HepG2 (cell line): Measurements from ENCODE around the gene COASY. TPM values are rescaled to one million over a fixed set of nuclear protein-coding genes. Genes with fewer than 3 reads are reported as not detected.

Experiments
- ARID2 ChIP-seq: sonication (generic); formaldehyde crosslinking; IDR thresholded peaks from 2 replicates; pipeline ENCODE4 v1.8.1; 2022; ENCODE audit warnings: mild to moderate bottlenecking, missing genetic modification reagents, borderline replicate concordance
- ASH2L ChIP-seq: fragments of 300-600, 200-600 bp; sonication (generic); IDR thresholded peaks from 2 replicates; pipeline ENCODE4 v1.7.0; 2017; ENCODE audit warnings: low read depth, mild to moderate bottlenecking, moderate library complexity, mixed read lengths, low read length; ENCODE audit not compliant: insufficient read length
- BRCA1 ChIP-seq: sonication (generic); formaldehyde crosslinking; IDR thresholded peaks from 2 replicates; pipeline ENCODE4 v1.4.0; 2020; ENCODE audit warnings: missing genetic modification reagents
- CCDC6 ChIP-seq: sonication (generic); formaldehyde crosslinking; IDR thresholded peaks from 2 replicates; pipeline ENCODE4 v1.8.1; 2022; ENCODE audit warnings: mild to moderate bottlenecking, missing genetic modification reagents, moderate library complexity
- FOSL1 ChIP-seq: sonication (generic); formaldehyde crosslinking; IDR thresholded peaks from 2 replicates; pipeline ENCODE4 v1.9.0; 2021; ENCODE audit warnings: missing genetic modification reagents, borderline replicate concordance
- FOXP1 ChIP-seq, 2 experiments: fragments of 450-650 bp in 1 of 2; IDR thresholded peaks; 2 replicates each; pipeline ENCODE4 v1.6.1; 2017 to 2018; ENCODE audit warnings: antibody characterized with exemption in 1 of 2
- HCFC1 ChIP-seq: fragments of 150-350 bp; IDR thresholded peaks from 2 replicates; pipeline ENCODE4 v1.6.1; 2014; ENCODE audit warnings: low read depth, low read length
- HMG20A ChIP-seq: IDR thresholded peaks from 2 replicates; pipeline ENCODE4 v1.6.1; 2016; ENCODE audit warnings: borderline replicate concordance
- HOXA9 ChIP-seq: sonication (generic); formaldehyde crosslinking; IDR thresholded peaks from 2 replicates; pipeline ENCODE4 v1.8.1; 2022; ENCODE audit warnings: missing genetic modification reagents, mild to moderate bottlenecking, moderate library complexity, borderline replicate concordance
- KLF6 ChIP-seq: IDR thresholded peaks from 2 replicates; pipeline ENCODE4 v1.8.0; 2016; ENCODE audit warnings: missing biosample characterization, missing genetic modification reagents
- LCORL ChIP-seq, 2 experiments: fragments of 450-650 bp in 1 of 2; sonication (generic) in 1 of 2; formaldehyde crosslinking in 1 of 2; IDR thresholded peaks; 2 replicates each; pipeline versions ENCODE4 v1.5.0 to v1.6.1; 2017 to 2020; ENCODE audit warnings: antibody characterized with exemption in 1 of 2, missing genetic modification reagents in 1 of 2
- MAFK ChIP-seq, 2 experiments: IDR thresholded peaks in 1 of 2; conservative IDR thresholded peaks in 1 of 2; 2 replicates each; pipeline ENCODE4 v1.6.1; 2011; ENCODE audit warnings: improper control_type of control experiment in 2 of 2, low read length in 2 of 2
- MTF1 ChIP-seq: sonication (generic); formaldehyde crosslinking; IDR thresholded peaks from 2 replicates; pipeline ENCODE4 v1.5.0; 2020; ENCODE audit warnings: missing genetic modification reagents
- POLR2AphosphoS2 ChIP-seq: IDR thresholded peaks from 2 replicates; pipeline ENCODE4 v1.6.1; 2011; ENCODE audit warnings: low read depth, low read length, improper control_type of control experiment
- RAD21 ChIP-seq: fragments of 450-650 bp; formaldehyde crosslinking; IDR thresholded peaks from 2 replicates; pipeline ENCODE4 v1.5.0; 2020; ENCODE audit warnings: mild to moderate bottlenecking
- REL ChIP-seq: sonication (generic); formaldehyde crosslinking; conservative IDR thresholded peaks from 2 replicates; pipeline ENCODE4 v1.8.0; 2022; ENCODE audit warnings: mild to moderate bottlenecking, missing genetic modification reagents, moderate library complexity
- RXRB ChIP-seq: IDR thresholded peaks from 2 replicates; pipeline ENCODE4 v1.6.1; 2016; ENCODE audit warnings: borderline replicate concordance, missing genetic modification reagents, missing compliant biosample characterization
- SNAI1 ChIP-seq: sonication (generic); formaldehyde crosslinking; IDR thresholded peaks from 2 replicates; pipeline ENCODE4 v1.5.0; 2020; ENCODE audit warnings: mild to moderate bottlenecking, missing genetic modification reagents, borderline replicate concordance
- SSRP1 ChIP-seq: IDR thresholded peaks from 2 replicates; pipeline ENCODE4 v1.6.1; 2016; ENCODE audit warnings: control low read depth
- STAT5B ChIP-seq: sonication (generic); formaldehyde crosslinking; IDR thresholded peaks from 2 replicates; pipeline ENCODE4 v1.4.0; 2020; ENCODE audit warnings: missing genetic modification reagents
- THYN1 ChIP-seq: sonication (generic); formaldehyde crosslinking; IDR thresholded peaks from 2 replicates; pipeline ENCODE4 v1.8.1; 2023; ENCODE audit warnings: low read depth, mild to moderate bottlenecking, moderate library complexity, missing genetic modification reagents, borderline replicate concordance
- U2AF2 ChIP-seq: fragments of 200-400 bp; formaldehyde crosslinking; IDR thresholded peaks from 2 replicates; pipeline ENCODE4 v1.6.1; 2017; ENCODE audit warnings: low read depth, mild to moderate bottlenecking, low read length
- ZBTB7A ChIP-seq: sonication (generic); formaldehyde crosslinking; IDR thresholded peaks from 2 replicates; pipeline ENCODE4 v1.8.0; 2022; ENCODE audit warnings: mild to moderate bottlenecking, missing genetic modification reagents
- ZNF432 ChIP-seq: sonication (generic); formaldehyde crosslinking; IDR thresholded peaks from 2 replicates; pipeline ENCODE4 v1.5.0; 2020; ENCODE audit warnings: missing genetic modification reagents, mild to moderate bottlenecking, borderline replicate concordance
- ZNF589 ChIP-seq: sonication (generic); formaldehyde crosslinking; conservative IDR thresholded peaks from 2 replicates; pipeline ENCODE4 v1.8.0; 2022; ENCODE audit warnings: mild to moderate bottlenecking, moderate library complexity, missing genetic modification reagents
- ZSCAN20 ChIP-seq: sonication (generic); formaldehyde crosslinking; IDR thresholded peaks from 2 replicates; pipeline ENCODE4 v1.4.0; 2020; ENCODE audit warnings: missing genetic modification reagents, mild to moderate bottlenecking, borderline replicate concordance
- ZSCAN30 ChIP-seq: sonication (generic); formaldehyde crosslinking; IDR thresholded peaks from 2 replicates; pipeline ENCODE4 v1.5.0; 2020; ENCODE audit warnings: mild to moderate bottlenecking, missing genetic modification reagents
- polyA plus RNA-seq, 8 experiments: library from polyadenylated mRNA; depleted of rRNA in 3 of 8; stranded (reverse) in 7 of 8; unstranded in 1 of 8; fragments of >200 nt; fragmentation: Illumina TruSeq in 4 of 8; extraction: Trizol in 4 of 8; gene quantifications; 2 replicates each; pipeline versions ENCODE4 v1.2.1 to v1.2.3, GENCODE V29; 2011 to 2016; ENCODE audit warnings: low read depth in 4 of 8, missing spikeins in 1 of 8, mixed read lengths in 1 of 8; ENCODE audit not compliant: insufficient read depth in 1 of 8
- total RNA-seq, 5 experiments: library from RNA; depleted of rRNA; stranded (reverse); fragments of >200 nt; fragmentation: Illumina TruSeq; extraction: Trizol; gene quantifications; 2 replicates each; pipeline ENCODE4 v1.2.3, GENCODE V29; 2016; ENCODE audit warnings: low read depth in 1 of 5
- TF ChIP-seq, protein P1 (sequence below): IDR thresholded peaks from 2 replicates; pipeline ENCODE4 v1.6.1; 2016; ENCODE audit warnings: low read depth
- TF ChIP-seq, protein P2 (sequence below): sonication (generic); formaldehyde crosslinking; IDR thresholded peaks from 2 replicates; pipeline ENCODE4 v1.4.0; 2020; ENCODE audit warnings: missing genetic modification reagents

COASY gene
- total and polyA plus RNA-seq, 2 of the 13 experiments (the other 11 are each of a cell fraction or from before 2014, with no cell fraction given): 90.7 to 125 TPM

DNA sequence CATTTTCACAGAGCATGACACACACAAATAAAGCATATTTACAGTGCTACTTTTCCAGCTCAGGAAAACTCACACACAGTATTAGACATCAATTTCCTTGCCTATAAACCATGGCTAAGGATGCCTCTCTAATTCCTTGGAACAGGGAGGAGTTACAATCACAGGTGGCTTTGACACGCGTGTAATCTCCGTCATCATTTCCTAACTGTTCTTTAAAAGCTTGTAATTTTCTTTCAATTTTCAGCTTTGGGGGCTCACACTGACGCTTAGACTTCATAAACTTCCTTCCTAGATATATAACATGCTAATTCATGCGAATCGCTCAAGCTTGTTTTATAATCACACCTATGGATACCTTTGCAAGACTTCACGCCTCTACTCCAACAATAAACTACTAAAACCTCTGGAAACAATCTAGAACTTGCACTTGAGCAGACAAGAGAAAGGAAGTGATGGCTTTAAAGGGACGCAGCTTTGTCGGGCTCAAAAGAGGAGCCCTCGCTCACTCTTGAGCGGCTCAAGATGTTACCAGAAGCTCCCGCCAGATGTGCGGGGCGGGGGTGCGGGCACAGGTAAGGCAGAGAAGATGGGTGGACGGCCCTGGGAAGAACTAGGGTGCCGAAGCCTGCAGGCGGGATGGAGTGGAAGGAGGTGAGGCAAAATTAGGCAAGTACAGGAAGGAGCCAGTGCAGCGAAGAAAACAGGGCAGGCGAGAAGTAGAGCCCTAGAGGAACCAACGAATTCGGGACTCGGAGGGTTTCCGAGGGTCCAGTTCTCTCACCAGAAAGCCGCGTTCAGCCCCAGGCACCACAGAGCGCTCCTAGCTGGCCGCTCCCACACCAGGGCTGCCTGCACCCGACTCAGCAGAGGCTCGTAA, 46.6 kb downstream of the COASY start (continued):
- TF ChIP-seq, protein P1, sequence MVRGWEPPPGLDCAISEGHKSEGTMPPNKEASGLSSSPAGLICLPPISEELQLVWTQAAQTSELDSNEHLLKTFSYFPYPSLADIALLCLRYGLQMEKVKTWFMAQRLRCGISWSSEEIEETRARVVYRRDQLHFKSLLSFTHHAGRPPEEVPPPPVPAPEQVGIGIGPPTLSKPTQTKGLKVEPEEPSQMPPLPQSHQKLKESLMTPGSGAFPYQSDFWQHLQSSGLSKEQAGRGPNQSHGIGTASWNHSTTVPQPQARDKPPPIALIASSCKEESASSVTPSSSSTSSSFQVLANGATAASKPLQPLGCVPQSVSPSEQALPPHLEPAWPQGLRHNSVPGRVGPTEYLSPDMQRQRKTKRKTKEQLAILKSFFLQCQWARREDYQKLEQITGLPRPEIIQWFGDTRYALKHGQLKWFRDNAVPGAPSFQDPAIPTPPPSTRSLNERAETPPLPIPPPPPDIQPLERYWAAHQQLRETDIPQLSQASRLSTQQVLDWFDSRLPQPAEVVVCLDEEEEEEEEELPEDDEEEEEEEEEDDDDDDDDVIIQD (CRISPR knock-in tag): no peak
- TF ChIP-seq HMG20A (no peak), ZNF589 (CRISPR knock-in tag) (no peak), MTF1 (CRISPR knock-in tag) (no peak; the same call in 1 of the 2 replicates), ASH2L (no peak), ZSCAN30 (CRISPR knock-in tag) (0 out of 2 replicates have a peak, but pooled peaks have one; percentile 58), CCDC6 (CRISPR knock-in tag) (no peak), MAFK (conservative IDR thresholded peaks at IDR 0.05 in 1 of 2, IDR thresholded peaks at IDR 0.05 in 1 of 2; ENCODE audit: low read length in 2 of 2) (no peak), SNAI1 (CRISPR knock-in tag) (no peak), HOXA9 (CRISPR knock-in tag) (no peak), THYN1 (CRISPR knock-in tag) (no peak), ZNF432 (CRISPR knock-in tag) (no peak), ZSCAN20 (CRISPR knock-in tag) (no peak; the same call in 1 of the 2 replicates), U2AF2 (no peak), HCFC1 (no peak), SSRP1 (CRISPR knock-in tag) (no peak), FOXP1 (IDR thresholded peaks at IDR 0.05) (no peak), FOXP1 (CRISPR knock-in tag; IDR thresholded peaks at IDR 0.05) (no peak), ARID2 (CRISPR knock-in tag) (0 out of 2 replicates have a peak, but pooled peaks have one; percentile 79), ZBTB7A (CRISPR knock-in tag) (no peak), RAD21 (no peak), REL (CRISPR knock-in tag) (no peak), LCORL (IDR thresholded peaks at IDR 0.05) (no peak), LCORL (CRISPR knock-in tag; IDR thresholded peaks at IDR 0.05) (peak; percentile 51; the same call in 1 of the 2 replicates), BRCA1 (CRISPR knock-in tag) (no peak), FOSL1 (CRISPR knock-in tag) (no peak), STAT5B (CRISPR knock-in tag) (no peak), RXRB (CRISPR knock-in tag) (no peak), KLF6 (CRISPR knock-in tag) (no peak; the same call in 1 of the 2 replicates), POLR2AphosphoS2 (no peak)
- TF ChIP-seq, protein P2, sequence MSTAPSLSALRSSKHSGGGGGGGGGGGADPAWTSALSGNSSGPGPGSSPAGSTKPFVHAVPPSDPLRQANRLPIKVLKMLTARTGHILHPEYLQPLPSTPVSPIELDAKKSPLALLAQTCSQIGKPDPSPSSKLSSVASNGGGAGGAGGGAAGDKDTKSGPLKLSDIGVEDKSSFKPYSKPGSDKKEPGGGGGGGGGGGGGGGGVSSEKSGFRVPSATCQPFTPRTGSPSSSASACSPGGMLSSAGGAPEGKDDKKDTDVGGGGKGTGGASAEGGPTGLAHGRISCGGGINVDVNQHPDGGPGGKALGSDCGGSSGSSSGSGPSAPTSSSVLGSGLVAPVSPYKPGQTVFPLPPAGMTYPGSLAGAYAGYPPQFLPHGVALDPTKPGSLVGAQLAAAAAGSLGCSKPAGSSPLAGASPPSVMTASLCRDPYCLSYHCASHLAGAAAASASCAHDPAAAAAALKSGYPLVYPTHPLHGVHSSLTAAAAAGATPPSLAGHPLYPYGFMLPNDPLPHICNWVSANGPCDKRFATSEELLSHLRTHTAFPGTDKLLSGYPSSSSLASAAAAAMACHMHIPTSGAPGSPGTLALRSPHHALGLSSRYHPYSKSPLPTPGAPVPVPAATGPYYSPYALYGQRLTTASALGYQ (CRISPR knock-in tag): no peak
